GM15510 (cell line): Measurements from ENCODE around the gene ATP2C1.

Experiments
- POLR2A ChIP-seq: IDR thresholded peaks from 3 replicates; pipeline ENCODE4 v1.6.1; 2011; ENCODE audit warnings: borderline replicate concordance; ENCODE audit not compliant: insufficient read length; ENCODE audit errors: extremely low read depth

ATP2C1 gene, protein sequence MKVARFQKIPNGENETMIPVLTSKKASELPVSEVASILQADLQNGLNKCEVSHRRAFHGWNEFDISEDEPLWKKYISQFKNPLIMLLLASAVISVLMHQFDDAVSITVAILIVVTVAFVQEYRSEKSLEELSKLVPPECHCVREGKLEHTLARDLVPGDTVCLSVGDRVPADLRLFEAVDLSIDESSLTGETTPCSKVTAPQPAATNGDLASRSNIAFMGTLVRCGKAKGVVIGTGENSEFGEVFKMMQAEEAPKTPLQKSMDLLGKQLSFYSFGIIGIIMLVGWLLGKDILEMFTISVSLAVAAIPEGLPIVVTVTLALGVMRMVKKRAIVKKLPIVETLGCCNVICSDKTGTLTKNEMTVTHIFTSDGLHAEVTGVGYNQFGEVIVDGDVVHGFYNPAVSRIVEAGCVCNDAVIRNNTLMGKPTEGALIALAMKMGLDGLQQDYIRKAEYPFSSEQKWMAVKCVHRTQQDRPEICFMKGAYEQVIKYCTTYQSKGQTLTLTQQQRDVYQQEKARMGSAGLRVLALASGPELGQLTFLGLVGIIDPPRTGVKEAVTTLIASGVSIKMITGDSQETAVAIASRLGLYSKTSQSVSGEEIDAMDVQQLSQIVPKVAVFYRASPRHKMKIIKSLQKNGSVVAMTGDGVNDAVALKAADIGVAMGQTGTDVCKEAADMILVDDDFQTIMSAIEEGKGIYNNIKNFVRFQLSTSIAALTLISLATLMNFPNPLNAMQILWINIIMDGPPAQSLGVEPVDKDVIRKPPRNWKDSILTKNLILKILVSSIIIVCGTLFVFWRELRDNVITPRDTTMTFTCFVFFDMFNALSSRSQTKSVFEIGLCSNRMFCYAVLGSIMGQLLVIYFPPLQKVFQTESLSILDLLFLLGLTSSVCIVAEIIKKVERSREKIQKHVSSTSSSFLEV

DNA sequence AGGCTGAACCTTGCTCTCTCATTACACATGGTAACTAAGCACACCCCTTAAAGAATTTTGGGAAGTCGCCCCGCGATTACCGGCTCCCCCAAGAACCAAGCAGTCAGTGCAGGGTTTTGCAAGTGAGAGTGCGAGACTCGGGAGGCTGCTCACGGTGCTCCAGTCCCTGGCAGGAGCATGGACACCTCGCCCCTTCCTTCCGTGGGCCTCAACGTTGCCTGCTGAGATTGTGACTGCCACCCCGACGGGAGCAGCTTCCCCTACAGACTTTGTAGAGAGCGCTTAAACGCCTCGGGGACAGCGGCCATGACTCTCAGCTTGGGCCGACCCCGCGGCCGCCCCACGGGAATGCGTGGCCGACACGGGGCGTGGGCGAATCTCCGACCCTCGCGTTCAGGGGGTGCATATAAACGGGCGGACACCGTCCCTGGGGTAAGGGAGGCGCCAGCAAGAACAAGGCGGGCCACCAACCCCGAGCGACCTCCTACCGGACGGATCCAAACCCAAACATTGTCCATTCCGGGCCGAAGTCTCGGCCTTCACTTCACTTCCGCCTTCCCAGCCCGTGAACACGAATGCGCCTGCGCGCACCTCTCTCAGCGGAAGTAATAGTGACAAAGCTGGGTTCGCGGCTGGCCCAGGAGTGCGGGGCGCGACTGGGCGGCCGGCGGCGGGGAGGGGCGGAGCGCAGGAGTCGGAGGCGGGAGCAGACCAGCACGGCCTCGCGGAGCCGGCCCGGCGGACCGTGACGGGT, at the start of gene ATP2C1:
Gene ATP2C1 (plus strand): TSS at position 709 of the 754 bp plus-strand sequence. CDS start 686 bp downstream, outside the sequence.
- peak; percentile 80 for TF ChIP-seq POLR2A

DNA sequence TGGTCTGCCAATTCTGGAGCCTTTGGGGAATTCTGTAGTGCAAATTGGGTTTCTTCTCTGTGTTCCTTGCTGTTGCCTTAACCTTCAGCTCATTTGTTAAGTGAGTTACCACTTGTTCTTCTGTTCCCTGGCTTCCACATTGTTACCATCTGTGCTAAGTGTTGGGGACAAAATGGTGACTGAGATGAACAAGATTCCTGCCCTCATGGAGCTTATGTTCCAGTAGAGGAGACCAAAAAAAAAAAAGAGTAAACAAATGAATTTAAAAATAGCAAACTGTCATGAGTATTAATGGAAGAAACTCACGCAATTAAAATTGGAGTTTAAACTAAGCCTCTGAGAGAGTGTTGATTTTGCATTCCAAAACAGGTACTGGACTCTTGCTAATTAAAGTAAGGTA, 49.4 kb upstream of the ATP2C1 start:
- no peak for TF ChIP-seq POLR2A

DNA sequence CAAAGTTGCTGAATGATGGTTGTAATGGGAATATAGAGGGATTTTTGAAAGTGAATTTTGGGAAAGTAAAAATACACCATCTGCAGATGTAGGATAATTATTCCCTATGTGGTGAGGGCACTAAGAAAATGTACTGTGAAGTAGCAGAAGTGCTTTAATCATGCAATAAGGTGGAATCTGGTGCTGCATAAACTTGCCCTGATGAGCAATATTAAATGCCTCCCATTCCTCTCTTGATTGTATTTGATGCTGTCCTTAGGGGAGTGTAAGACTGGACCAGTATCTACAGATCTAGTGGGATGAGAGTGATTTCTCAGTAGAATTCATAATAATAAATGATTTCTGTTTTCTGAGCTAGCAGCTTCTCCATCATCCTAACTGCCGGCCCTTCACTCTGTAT, 47.7 kb upstream of the ATP2C1 start:
- TF ChIP-seq POLR2A, result no peak

DNA sequence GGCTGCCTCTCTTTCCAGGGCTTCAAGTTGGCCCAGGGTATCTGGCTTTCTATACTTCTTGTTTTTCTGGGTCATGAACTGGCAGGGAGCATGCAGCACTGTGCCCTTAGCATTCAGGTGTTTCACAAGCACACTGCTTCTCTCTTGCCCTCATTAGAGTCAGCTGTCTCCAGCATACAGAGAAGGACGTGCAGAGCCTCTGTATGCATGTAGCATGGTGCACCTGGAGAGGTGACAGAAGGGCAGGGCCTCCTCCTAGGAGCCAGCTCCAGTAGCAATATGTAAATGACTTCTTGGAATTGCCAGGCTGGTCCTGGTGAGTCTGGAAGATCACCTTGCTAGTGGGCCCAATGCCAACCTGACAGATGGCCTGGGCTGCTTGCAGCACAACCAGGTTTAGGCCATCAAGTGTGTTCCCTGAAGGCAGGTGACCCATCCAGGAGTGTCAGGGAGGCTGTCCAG, 44.8 kb upstream of the ATP2C1 start:
- no peak for TF ChIP-seq POLR2A

DNA sequence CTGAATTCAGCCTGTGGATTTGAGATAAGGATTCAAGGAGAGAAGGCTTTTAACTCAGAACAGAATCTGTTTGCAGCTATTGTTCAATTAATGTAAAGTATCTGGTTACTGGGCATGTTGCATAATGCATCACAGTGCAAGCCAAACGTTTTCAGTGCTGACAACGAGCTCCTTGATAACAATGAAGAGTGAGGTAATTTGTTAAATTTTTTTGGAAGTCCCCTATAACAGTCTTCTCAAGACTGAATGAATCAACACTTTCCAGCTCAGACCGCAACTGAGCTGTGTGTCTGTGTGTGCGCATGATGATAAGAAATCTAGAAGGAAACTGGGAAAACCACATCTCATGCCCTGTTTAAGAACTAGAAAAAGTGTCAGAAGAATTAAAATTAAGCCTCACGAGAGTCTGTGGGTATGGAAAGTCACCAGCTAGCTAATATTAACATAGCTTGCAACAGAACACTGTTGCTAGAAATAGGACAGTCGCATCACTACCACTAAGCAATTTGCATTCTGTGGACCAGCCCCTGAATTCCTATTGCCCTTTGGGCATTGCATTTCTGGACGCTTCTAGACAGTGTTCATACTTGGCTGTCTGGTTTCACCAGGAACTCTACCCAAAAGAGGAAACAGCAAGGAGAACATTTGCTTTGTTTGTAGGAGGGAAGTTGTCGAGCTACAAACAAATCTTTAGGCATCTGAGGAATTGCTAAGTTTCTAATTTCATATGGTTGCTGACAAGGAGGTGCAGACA, 43.7 kb upstream of the ATP2C1 start:
- peak; percentile 32 for TF ChIP-seq POLR2A

DNA sequence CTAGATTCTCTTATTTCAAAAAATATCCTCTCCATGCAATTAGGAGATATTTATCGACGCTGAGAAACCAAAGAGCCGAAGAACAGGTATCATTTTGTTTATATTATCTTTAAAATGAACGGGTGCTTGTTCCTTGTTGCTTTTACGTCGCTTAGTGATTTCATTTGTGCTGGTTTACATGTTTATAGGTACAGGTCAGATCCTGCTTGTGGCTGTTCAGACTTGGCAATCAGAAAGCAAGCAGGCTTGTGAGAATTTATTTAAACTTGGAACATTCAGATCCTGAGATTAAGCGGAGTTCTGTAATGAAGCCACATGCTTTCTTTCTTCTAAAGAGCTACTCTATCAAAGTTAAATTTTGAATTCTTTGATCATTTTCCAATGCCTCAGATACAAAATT, 43.0 kb upstream of the ATP2C1 start:
- no peak for TF ChIP-seq POLR2A

DNA sequence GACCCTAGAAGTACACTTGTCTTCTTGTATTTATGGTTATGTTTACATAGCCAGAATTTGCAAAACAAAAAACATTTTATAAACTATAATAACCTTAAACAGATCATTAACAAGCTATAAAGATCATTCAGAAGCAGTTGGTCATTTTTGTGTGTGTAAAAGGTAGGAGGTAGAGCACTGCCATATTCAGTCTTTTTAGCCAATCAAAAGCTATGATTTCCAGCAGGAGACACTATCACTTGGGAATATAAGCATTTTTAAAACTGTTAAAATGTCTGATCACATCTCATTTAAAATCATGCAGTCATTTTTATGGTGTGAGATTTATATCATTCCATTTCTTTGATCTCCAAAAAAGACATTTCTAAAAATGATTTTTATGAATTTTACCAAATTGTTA, 42.6 kb upstream of the ATP2C1 start:
- no peak for TF ChIP-seq POLR2A

DNA sequence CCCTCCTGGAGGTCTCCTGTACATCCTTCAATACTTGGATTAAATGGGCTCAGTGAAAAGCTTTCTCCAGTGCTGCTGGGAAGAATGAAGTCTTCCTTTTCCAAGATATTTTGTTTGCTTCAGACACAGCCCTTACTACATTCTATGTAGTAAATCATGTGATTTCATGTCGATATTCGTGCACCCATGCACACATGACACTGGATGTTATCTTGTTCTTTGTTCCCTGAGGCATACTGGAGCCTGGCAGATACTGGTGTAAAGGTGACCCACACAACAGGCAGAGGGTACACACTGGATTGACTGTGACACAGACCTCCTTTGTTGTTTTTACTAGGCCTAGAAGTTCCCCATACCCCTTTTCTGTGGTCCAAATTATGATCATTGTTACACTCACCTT, 40.3 kb upstream of the ATP2C1 start:
- no peak for TF ChIP-seq POLR2A

DNA sequence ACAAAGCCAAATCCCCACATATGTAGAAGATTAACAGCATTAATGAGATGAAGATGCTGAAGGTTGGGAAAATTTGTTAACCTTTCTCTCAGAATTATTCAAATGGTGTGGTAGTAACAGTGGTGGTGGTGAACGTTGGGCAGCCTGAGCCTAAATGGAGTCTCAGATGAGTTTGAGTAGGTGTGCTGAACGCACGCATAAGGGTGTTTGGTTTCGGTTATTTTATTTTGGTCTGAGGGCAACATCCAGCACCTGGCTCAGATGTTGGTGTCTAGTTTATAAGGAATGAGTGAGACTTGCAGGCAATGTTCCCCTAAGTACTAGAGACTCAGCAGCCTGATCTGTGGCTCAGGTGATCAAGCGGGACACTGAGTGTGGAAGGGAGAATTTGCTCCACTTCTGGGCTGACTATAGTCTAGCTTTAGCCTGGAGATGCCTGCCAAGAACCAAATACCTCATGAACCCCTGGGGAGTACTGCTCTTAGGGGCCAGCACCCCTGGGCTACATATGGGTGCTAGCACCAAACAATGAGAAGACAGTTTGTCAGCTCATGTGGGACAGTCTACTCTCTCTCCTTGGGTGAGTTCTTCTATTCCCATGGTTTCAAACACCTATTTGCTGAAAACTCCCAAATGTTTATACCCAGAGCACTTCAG, 39.5 kb upstream of the ATP2C1 start:
- TF ChIP-seq POLR2A, result no peak

DNA sequence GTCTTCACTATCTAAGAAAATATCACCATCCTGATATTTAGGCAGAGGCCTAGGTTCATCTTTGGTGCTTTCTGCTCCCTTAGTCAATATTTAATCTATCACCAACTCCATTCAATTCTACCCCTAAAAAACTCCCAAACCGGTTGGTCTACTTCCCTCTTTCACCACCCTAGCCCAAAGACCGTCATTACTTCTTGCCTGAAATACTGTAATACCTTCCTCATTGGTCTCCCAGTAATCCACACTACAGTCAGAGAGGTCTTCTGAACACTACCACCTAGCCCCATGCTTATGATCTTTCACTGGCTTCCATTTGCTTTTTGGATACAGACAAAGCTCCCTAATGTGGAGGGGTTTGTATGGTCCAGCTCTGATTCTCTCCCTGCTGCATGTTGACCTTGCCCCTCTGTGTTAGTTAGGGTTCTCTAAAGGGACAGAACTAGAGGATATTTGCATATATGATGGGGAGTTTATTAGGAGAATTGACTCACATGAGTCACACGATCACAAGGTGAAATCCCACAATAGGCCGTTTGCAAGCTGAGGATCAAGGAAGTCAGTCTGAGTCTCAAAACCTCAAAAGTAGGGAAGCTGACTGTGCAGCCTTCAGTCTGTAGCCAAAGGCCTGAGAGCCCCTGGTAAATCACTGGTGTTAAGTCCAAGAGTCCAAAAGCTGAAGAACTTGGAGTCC, 36.4 kb upstream of the ATP2C1 start:
- TF ChIP-seq POLR2A, result no peak

DNA sequence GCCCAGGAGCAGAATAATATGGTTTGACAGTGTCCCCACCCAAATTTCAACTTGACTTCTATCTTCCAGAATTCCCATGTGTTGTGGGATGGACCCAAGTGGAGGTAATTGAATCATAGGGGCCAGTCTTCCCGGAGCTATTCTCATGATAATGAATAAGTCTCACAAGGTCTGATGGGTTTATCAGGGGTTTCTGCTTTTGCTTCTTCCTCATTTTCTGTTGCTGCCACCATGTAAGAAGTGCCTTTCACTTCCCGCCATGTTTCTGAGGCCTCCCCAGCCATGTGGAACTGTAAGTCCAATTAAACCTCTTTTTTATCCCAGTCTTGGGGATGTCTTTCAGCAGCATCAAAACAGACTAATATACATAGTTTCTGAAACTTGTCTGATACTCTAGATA, 28.4 kb upstream of the ATP2C1 start:
- TF ChIP-seq POLR2A, result no peak

DNA sequence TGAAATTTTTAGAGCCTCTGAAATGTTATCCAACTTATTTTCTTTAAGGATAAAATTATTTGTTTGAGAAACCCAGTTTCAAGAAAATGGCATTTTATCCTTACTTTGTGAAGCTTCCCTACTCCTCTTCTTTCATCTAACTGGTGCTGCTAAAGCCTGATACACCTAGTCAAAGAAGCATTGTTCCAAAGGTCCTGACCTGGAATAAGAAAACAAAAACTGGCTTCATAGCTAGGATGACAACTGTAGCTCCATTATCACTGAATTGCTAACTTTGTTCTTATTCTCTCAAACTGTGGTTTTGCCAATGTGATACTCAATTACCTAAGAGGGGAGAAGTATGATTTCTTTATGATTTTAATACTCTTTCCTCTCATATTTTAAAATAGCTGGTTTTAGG, 27.6 kb upstream of the ATP2C1 start:
- no peak for TF ChIP-seq POLR2A

DNA sequence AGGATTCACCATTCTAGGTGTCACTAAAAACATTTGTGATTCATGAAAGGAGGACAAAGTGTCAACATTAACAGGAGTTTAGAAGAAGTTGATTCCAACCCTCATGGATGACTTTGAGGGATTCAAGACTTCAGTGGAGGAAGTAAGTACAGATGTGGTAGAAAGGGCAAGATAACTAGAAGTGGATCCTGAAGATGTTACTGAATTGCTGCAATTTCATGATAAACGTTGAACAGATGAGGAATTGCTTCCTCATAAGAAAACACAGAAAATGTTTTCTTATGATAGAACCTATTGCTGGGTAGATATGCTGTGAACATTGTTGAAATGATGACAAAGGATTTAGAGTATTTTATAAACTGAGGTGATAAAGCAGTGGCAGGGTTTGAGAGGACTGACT, 23.5 kb upstream of the ATP2C1 start:
- TF ChIP-seq POLR2A, result no peak
